HFFc6 (cell line): ENCODE measurements around the gene SLC5A11. TPM values are rescaled to one million over a fixed set of nuclear protein-coding genes. Genes with fewer than 3 reads are reported as not detected.
"Not testable (repeated sequence)": the region's sequence is repeated elsewhere in the genome, so short reads cannot be mapped to it uniquely, and the experiment has no call there.

Experiments used
- DNase-seq: peaks from one replicate; pipeline ENCODE4 v3.0.0-alpha.2; 2018
- H3K27ac Mint-ChIP-seq: 2 replicates; pipeline ENCODE4 v1.8.0; 2020; ENCODE audit warnings: mild to moderate bottlenecking, mixed read lengths
- H3K27me3 Mint-ChIP-seq: 2 replicates; pipeline ENCODE4 v1.8.0; 2021; ENCODE audit warnings: mild to moderate bottlenecking, moderate library complexity, mixed read lengths; ENCODE audit not compliant: insufficient read depth
- H3K36me3 Mint-ChIP-seq: 2 replicates; pipeline ENCODE4 v1.8.0; 2021; ENCODE audit warnings: low read depth, mixed read lengths
- H3K4me1 Mint-ChIP-seq: 2 replicates; pipeline ENCODE4 v1.8.0; 2020; ENCODE audit warnings: low read depth, mixed read lengths
- H3K4me3 Mint-ChIP-seq: 2 replicates; pipeline ENCODE4 v1.8.0; 2020; ENCODE audit warnings: mild to moderate bottlenecking, moderate library complexity, mixed read lengths
- H3K9me3 Mint-ChIP-seq: 2 replicates; pipeline ENCODE4 v1.8.0; 2020; ENCODE audit warnings: mild to moderate bottlenecking, mixed read lengths
- CTCF ChIP-seq: fragments of 200-600 bp; sonication (generic); IDR thresholded peaks from 2 replicates; pipeline ENCODE4 v1.5.0; 2021; ENCODE audit warnings: antibody characterized with exemption, mild to moderate bottlenecking
- total RNA-seq, 6 experiments: library from RNA; stranded (reverse); fragmentation: NEBNext Ultra II Directional; extraction: Animal tissue kit (Norgen Biotek cat#: 25700); gene quantifications; 2 replicates in 1 of 6; 3 replicates in 5 of 6; pipeline ENCODE4 v1.2.3, GENCODE V29; 2021

SLC5A11 gene
- total RNA-seq, 6 experiments from 2014 or later, result 0.23 TPM; not detected in 5

- Mint-ChIP-seq H3K4me1 (peaks cover 50% of the 10 kb centered on the region), H3K9me3 (no peaks in the 10 kb centered on the region), H3K27ac (no peak overlapping the region), H3K27me3 (peaks cover 2% of the 10 kb centered on the region; the same call in 1 of the 2 replicates), H3K36me3 (no peaks in the 10 kb centered on the region), H3K4me3 (no peak overlapping the region)
- TF ChIP-seq CTCF, result no peak
- DNase-seq, result no peak
These were observed 8.9 kb downstream of the SLC5A11 start for GRCh38 chr16:24854607-24855171.

GRCh38 chr16:24855678-24856077 is 9.9 kb downstream of the SLC5A11 start:
- H3K27ac Mint-ChIP-seq, result no peak overlapping the region
- H3K9me3 Mint-ChIP-seq, result no peaks in the 10 kb centered on the region
- no peaks in the 10 kb centered on the region for H3K36me3 Mint-ChIP-seq
- H3K27me3 Mint-ChIP-seq, result peaks cover 2% of the 10 kb centered on the region; the same call in 1 of the 2 replicates
- TF ChIP-seq CTCF, result no peak
- H3K4me3 Mint-ChIP-seq, result no peak overlapping the region
- peaks cover 42% of the 10 kb centered on the region for H3K4me1 Mint-ChIP-seq
- no peak for DNase-seq

DNA sequence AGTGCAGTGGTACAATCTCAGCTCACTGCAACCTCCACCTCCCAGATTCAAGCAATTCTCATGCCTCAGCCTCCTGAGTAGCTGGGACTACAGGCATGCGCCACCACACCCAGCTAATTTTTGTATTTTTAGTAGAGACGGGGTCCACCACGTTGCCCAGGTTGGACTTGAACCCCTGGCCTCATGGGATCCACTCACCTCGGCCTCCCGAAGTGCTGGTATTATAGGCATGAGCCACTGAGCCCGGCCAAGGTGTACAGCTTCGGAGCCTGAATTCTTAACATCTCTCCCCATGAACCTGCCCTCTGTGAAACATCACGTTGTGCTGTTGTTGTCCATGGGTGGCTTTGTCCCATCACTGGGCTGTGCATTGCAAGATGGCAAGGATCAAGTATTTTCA is 11.1 kb downstream of the SLC5A11 start:
- H3K4me3 Mint-ChIP-seq, H3K27me3 Mint-ChIP-seq, H3K9me3 Mint-ChIP-seq, H3K36me3 Mint-ChIP-seq, H3K27ac Mint-ChIP-seq, DNase-seq: not testable (repeated sequence)
- peaks cover 33% of the 10 kb centered on the region for H3K4me1 Mint-ChIP-seq

DNA sequence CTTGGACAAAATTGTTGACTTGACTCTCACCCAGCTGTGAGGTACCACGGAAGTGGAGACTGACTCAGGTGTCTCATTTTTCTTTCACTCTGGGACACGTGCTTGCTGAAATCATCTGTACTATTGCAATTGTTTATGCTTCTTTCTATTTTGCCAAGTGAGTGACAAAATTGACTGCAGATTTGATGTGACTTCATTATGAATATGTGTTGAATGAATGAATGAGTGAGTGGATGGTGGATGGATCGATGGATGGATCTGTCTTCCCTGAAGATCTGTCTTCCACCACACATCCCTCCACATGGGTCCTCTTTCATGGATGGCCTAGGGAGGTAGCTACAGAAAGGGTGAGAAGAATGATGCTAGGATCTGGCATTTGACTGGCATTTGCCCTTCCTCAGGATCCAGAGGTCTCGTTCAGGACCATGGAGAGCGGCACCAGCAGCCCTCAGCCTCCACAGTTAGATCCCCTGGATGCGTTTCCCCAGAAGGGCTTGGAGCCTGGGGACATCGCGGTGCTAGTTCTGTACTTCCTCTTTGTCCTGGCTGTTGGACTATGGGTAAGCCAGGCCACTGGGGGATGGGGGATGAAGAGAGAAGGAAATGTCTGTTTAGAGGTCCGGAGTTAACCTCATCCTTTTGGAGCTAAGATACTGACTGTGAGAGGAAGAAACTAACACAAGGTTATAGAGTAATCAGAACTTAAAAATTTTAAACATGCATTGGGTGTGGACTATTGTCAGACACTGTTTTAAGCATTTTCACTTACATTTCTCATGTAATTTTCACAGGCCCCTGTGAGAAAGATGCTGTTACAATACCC is 12.7 kb downstream of the SLC5A11 start:
- peak; percentile 38 for DNase-seq
- Mint-ChIP-seq H3K4me1 (peaks cover 24% of the 10 kb centered on the region), H3K27me3 (peaks cover 2% of the 10 kb centered on the region), H3K4me3 (no peak overlapping the region), H3K27ac (no peak overlapping the region), H3K36me3 (no peaks in the 10 kb centered on the region), H3K9me3 (no peaks in the 10 kb centered on the region)
- TF ChIP-seq CTCF, result no peak

GRCh38 chr16:24861461-24861860 is 15.7 kb downstream of the SLC5A11 start:
- no peak for DNase-seq
- H3K36me3 Mint-ChIP-seq, result peaks cover 5% of the 10 kb centered on the region; the same call in 1 of the 2 replicates
- peaks cover 6% of the 10 kb centered on the region; the same call in 1 of the 2 replicates for H3K9me3 Mint-ChIP-seq
- no peaks in the 10 kb centered on the region; the same call in 1 of the 2 replicates for H3K27me3 Mint-ChIP-seq
- H3K27ac Mint-ChIP-seq, result no peak overlapping the region
- peaks cover 5% of the 10 kb centered on the region; the same call in 1 of the 2 replicates for H3K4me1 Mint-ChIP-seq
- TF ChIP-seq CTCF, result no peak
- no peak overlapping the region for H3K4me3 Mint-ChIP-seq
